Motor neuron (in vitro differentiated cells): ENCODE data around the gene CCDC78. TPM values are rescaled to one million over a fixed set of nuclear protein-coding genes. Genes with fewer than 3 reads are reported as not detected.
A peak's percentile ranks its signal among the peaks of the same experiment; 100 is the strongest.

Experiments
- ATAC-seq, 8 experiments: fragments of 200-7000 bp; cut with Tn5 transposase; replicated peaks in 6 of 8; 2 replicates each; pipeline ENCODE4 v1.8.0; 2021; ENCODE audit warnings: mild to moderate bottlenecking in 8 of 8, moderate library complexity in 8 of 8
- H3K27ac ChIP-seq, 2 donors: fragments of 250-450 bp; sonication (Bioruptor Pico); 2 replicates each; pipeline ENCODE4 v1.9.0; 2021; ENCODE audit warnings: antibody characterized with exemption in 2 of 2, mild to moderate bottlenecking in 2 of 2, moderate library complexity in 1 of 2
- H3K4me1 ChIP-seq, 2 donors: fragments of 250-450 bp; sonication (Bioruptor Pico); replicated peaks in 1 of 2; 2 replicates each; pipeline ENCODE4 v1.6.1; 2021; ENCODE audit warnings: antibody characterized with exemption in 2 of 2, mild to moderate bottlenecking in 2 of 2, moderate library complexity in 1 of 2
- H3K4me3 ChIP-seq, 5 donors: fragments of 250-450 bp; sonication (Bioruptor Pico); 2 replicates each; pipeline ENCODE4 v1.9.0; 2021; ENCODE audit warnings: antibody characterized with exemption in 5 of 5, mild to moderate bottlenecking in 5 of 5, moderate library complexity in 4 of 5
- WGBS, 10 experiments: fragments of 450-650 bp; shearing (Covaris generic); methylation state at CpG; one replicate each; pipeline ENCODE4 v1.0.0; 2022; 5-methylcytosine and 5-hydroxymethylcytosine counted together
- in situ Hi-C, 9 experiments: fragments of 400-800 bp; cut with MboI; loops; one replicate each; pipeline ENCODE4 v1.15.0; 2021; ENCODE audit warnings: low sequenced_read_pairs in 9 of 9, low pct_unique_long_range_greater_than_20kb in 2 of 9; ENCODE audit not compliant: unreplicated experiment in 9 of 9
- total RNA-seq, 8 experiments: library from RNA; unstranded; fragments of 300-600 nt; gene quantifications; 2 replicates each; pipeline versions ENCODE4 v1.2.3 to v1.2.4, GENCODE V29; 2022

Gene CCDC78
- total RNA-seq, 8 experiments from 2014 or later = 2.7 to 26.1 (median 4.6) TPM

DNA sequence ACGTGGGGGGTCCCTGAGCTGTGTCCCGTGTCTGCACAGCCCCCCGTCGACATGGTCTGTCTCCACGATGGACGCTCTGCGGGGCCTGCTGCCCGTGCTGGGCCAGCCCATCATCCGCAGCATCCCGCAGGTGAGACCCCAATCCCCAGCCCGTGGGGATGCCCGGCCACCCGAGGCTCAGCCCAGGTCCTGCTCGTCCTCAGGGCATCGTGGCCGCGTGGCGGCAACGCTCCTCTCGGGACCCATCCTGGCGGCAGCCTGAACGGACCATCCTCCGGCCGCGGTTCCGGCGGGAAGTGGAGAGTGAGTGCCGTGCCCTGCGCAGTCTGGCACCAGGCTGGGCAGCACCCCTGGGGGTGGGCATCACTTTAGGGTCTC, 39.2 kb upstream of the CCDC78 start:
- in situ Hi-C loops = no loop called here
- no peak for ATAC-seq
- Histone ChIP-seq H3K27ac (no peak overlapping the region), H3K4me1 (peaks cover 11 to 23% of the 10 kb centered on the region in 2 donors), H3K4me3 (no peak overlapping the region)
- WGBS, 10 experiments = no CpG with 5 or more reads among the region's 29 CpGs

DNA sequence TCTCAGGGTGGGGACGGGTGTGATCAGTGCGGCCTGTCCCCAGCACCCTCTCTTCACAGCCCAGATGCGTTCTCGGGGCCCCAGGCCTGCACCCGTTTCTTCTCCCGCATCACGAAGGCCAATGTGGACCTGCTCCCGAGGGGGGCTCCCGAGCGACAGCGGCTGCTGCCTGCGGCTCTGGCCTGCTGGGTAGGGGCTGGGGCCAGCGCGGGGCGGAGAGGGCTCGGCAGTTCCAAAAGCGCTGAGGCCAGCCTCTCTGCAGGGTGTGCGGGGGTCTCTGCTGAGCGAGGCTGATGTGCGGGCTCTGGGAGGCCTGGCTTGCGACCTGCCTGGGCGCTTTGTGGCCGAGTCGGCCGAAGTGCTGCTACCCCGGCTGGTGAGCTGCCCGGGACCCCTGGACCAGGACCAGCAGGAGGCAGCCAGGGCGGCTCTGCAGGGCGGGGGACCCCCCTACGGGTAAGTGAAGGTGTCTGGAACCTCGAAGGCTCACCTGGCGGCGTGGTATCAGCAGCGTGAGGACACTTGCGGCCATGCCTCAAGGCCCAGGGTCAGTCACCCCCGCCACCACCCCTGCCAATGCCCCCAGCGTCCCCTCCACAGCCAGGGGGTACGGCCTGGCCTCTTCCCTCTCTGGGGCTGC, 38.7 kb upstream of the CCDC78 start:
- in situ Hi-C loops = no loop called here
- Histone ChIP-seq H3K27ac (no peak overlapping the region), H3K4me3 (no peak overlapping the region), H3K4me1 (peaks cover 11 to 23% of the 10 kb centered on the region in 2 donors)
- 100% methylated on average over 4 of the region's 38 CpGs; no CpG with 5 or more reads in 9 of the 10 experiments for WGBS, 10 experiments
- no peak for ATAC-seq

- no peak for ATAC-seq
- Histone ChIP-seq H3K27ac (no peak overlapping the region), H3K4me3 (no peak overlapping the region), H3K4me1 (peaks cover 11 to 18% of the 10 kb centered on the region in 2 donors)
- no CpG with 5 or more reads among the region's 20 CpGs for WGBS, 10 experiments
- in situ Hi-C loops = no loop called here
Measured at GRCh38 chr16:764184-764750, 38.0 kb upstream of the CCDC78 start.

DNA sequence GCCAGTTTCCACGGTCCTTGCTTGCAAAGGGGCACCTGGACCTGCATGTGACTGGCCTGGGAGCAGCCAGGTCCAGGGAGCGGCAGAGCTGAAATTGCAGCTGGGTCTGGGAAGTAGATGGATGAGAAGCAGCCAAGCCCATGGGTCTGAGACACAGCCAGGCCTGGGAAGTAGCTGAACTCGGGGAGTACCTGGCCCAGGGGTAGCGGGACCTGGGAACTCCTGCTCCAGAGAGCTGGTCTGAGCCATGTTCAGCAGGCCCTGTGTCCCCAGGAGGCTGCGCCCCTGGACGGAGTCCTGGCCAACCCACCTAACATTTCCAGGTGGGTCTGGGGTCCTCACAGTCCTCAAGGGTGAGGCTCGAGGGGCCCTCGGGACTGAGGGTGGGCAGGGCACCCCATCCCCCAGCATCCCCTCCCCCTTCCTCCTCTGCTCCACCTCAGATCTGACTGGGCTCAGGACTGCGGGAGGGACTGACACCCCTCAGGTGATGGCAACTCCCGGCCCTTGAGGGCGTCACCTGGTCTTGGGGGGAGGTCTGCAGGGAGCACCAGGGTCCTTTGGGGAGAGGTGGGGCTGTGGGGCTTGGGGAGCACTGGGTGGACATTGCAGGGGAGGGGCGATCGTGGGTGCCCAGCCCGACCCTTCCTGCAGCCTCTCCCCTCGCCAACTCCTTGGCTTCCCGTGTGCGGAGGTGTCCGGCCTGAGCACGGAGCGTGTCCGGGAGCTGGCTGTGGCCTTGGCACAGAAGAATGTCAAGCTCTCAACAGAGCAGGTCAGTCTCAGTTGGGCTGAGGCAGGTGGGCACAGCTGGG, 37.3 kb upstream of the CCDC78 start:
- no peak for ATAC-seq

GRCh38 chr16:762595-763268, 36.5 kb upstream of the CCDC78 start:
- WGBS, 10 experiments = 44% methylated on average over 5 of the region's 17 CpGs; no CpG with 5 or more reads in 9 of the 10 experiments
- Histone ChIP-seq H3K4me3 (no peak overlapping the region), H3K4me1 (peaks cover 5 to 7% of the 10 kb centered on the region in 2 donors), H3K27ac (no peak overlapping the region)
- peak in 1 of 8 experiments; percentile 1 for ATAC-seq
- in situ Hi-C loops = no loop called here

More for the DNA sequence above, 37.3 kb upstream of the CCDC78 start:
- Histone ChIP-seq H3K27ac (no peak overlapping the region), H3K4me1 (peaks cover 8 to 13% of the 10 kb centered on the region in 2 donors), H3K4me3 (no peak overlapping the region)
- in situ Hi-C loops = no loop called here
- WGBS, 10 experiments = 17 to 100% methylated on average over 1 of the region's 21 CpGs; no CpG with 5 or more reads in 8 of the 10 experiments

- H3K4me3 ChIP-seq = no peak overlapping the region
- in situ Hi-C loops = no loop called here
- H3K4me1 ChIP-seq = peaks cover 5 to 7% of the 10 kb centered on the region in 2 donors
- WGBS, 10 experiments = 80 to 83% methylated on average over 1 of the region's 22 CpGs; no CpG with 5 or more reads in 8 of the 10 experiments
- ATAC-seq = peak; percentile 37 to 65 (median 56)
- no peak overlapping the region for H3K27ac ChIP-seq
Measured at GRCh38 chr16:761625-762513, 35.6 kb upstream of the CCDC78 start.

DNA sequence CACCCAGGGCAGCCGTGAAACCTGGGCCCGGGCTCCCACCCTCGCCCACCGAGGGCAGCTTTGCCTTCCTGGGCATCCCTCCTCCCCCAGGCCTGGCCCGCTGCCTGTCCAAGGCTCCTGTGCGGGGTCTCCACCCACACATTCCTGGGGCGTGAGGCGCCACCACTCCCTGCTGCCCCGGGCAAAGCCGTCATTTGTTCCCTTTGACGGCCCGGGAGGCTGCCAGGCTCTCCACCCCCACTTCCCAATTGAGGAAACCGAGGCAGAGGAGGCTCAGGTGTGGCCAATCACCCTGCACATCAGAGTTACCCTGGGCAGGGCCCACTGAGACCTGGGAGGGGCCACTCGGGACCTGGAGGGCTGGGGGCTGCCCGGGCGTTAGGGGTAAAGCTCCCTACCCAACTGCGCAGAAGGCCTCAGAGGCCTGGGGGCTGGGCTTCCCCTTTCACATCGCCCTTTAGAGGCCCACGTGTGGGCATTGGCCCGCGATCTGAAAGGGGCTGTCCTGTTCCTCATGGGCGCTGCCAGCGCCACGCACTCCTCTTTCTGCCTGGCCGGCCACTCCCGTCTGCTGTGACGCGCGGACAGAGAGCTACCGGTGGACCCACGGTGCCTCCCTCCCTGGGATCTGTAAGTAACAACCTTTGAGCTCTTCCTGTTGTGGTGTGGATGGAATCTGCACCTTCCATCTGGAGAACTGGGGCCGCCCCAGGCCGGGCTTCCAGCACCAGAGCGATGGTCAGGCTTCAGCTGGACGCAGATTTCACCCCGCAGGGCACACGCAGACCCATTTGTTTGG, 34.5 kb upstream of the CCDC78 start, which contains the start of gene MSLN:
Gene MSLN (plus strand): TSS at position 190 of the 799 bp plus-strand sequence. CDS start 1,947 bp downstream, outside the sequence.
- in situ Hi-C loops = no loop called here
- 53 to 100% (median 86%) methylated on average over 1 to 9 of the region's 37 CpGs; no CpG with 5 or more reads in 4 of the 10 experiments for WGBS, 10 experiments
- Histone ChIP-seq H3K4me1 (peaks cover 5 to 7% of the 10 kb centered on the region in 2 donors), H3K27ac (peak within 1 kb of the TSS in 1 of 2 donors; percentile 14), H3K4me3 (no peak within 1 kb of the TSS)
- peak in 2 of 8 experiments; percentile 10 to 47 for ATAC-seq

- Histone ChIP-seq H3K27ac (no peak overlapping the region), H3K4me3 (no peak overlapping the region), H3K4me1 (peaks cover 3 to 7% of the 10 kb centered on the region in 2 donors)
- in situ Hi-C loops = no loop called here
- no peak for ATAC-seq
- WGBS, 10 experiments = 30 to 80% methylated on average over 1 to 2 of the region's 15 CpGs; no CpG with 5 or more reads in 8 of the 10 experiments
Measured at GRCh38 chr16:760065-760464, 33.8 kb upstream of the CCDC78 start.

DNA sequence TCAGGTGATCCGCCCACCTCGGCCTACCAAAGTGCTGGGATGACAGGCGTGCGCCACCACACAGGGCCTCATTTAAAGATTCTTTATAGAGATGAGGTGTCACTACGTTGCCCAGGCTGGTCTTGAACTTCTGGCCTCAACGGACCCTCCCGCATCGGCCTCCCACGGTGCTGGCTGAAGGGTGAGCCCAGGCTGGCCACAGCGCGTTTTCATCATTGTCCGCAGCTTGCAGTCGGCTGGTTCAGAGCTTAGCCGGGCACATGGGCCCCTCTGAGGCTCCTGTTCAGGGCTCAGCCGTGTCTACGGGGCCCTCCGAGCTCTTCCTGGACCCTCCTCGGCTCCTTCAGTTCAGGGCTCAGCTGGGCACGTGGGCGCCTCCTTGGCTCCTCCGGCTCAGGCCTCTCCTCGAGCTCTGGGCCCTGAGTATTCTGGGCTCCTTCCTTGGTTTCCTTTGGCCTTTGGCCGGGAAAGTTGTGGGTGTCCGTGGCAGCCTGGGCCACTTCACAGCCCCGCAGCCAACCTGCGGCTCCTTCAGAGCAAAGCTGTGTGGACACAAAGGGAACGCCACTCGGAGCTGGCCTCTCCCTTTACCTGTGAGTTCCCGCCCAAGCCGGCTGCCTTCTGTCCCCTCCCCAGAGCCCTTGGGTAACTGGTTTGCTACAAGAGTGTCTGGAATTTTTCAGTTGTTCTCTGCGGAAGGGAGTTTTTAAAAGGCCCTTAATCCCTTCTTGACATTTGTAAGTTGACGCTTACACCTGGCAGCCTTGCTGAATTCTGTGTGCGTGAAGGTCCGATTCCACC, 33.1 kb upstream of the CCDC78 start:
- Histone ChIP-seq H3K4me1 (peaks cover 0 to 7% of the 10 kb centered on the region in 2 donors), H3K27ac (peak overlapping the region in 1 of 2 donors; percentile 14), H3K4me3 (no peak overlapping the region)
- WGBS, 10 experiments = 43 to 100% (median 93%) methylated on average over 1 to 17 of the region's 34 CpGs; no CpG with 5 or more reads in 2 of the 10 experiments
- in situ Hi-C loops = no loop called here
- no peak for ATAC-seq

DNA sequence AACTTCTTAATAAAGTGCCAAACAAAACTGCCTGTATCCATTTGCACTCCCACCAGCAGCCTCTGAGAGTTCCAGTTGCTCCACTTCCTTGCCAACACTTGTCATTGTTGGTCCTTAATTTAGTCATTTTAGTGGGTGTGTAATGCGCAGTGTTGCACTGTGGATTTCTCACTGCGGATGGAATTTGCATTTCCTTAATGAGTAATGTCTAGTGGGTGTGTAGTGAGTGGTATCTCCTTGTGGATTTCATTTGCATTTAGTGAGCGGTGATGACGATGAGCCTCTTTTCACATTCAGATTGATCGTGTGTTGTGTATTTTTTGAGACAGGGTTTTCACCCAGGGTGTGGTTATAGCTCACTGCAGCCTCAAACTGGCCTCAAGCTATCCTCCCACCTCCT, 30.2 kb upstream of the CCDC78 start:
- peaks cover 10% of the 10 kb centered on the region in 2 donors for H3K4me1 ChIP-seq
- peak in 5 of 8 experiments; percentile 17 to 99 (median 27) for ATAC-seq
- H3K4me3 ChIP-seq = no peak overlapping the region
- in situ Hi-C loops = no loop called here
- 0 to 100% (median 79%) methylated on average over 1 to 5 of the region's 5 CpGs; no CpG with 5 or more reads in 1 of the 10 experiments for WGBS, 10 experiments
- H3K27ac ChIP-seq = no peak overlapping the region

- ATAC-seq = peak in 3 of 8 experiments; percentile 10 to 20 (median 13)
- Histone ChIP-seq H3K4me1 (peaks cover 13 to 20% of the 10 kb centered on the region in 2 donors), H3K4me3 (no peak overlapping the region), H3K27ac (no peak overlapping the region)
- 17 to 78% (median 63%) methylated on average over 1 to 8 of the region's 11 CpGs; no CpG with 5 or more reads in 1 of the 10 experiments for WGBS, 10 experiments
- in situ Hi-C loops = no loop called here
Measured at GRCh38 chr16:754656-755055, 28.4 kb upstream of the CCDC78 start.
